ENCODE results near the gene ANKRD35. TPM values are rescaled to one million over a fixed set of nuclear protein-coding genes. Genes with fewer than 3 reads are reported as not detected.

Gene ANKRD35
- polyA plus RNA-seq, 1 of the 3 experiments (the other 2 are of a cell fraction), result 0.08 TPM

GRCh38 chr1:145843031-145843430 lies 42.6 kb downstream of the ANKRD35 start:
- no peaks in the 10 kb centered on the region for H4K20me1 ChIP-seq (ENCODE audit: insufficient read depth)
- H3K9me2 ChIP-seq, result no peaks in the 10 kb centered on the region
- no peak overlapping the region for H3K4me3 ChIP-seq (ENCODE audit: low read depth in 2 of 2, low read length in 1 of 2)
- H3K27ac ChIP-seq (ENCODE audit: low read depth in 2 of 2, low read length in 1 of 2), result no peak overlapping the region
- peaks cover 0 to 13% of the 10 kb centered on the region in 2 experiments; a peak in 2 of 4 replicates for H3K4me1 ChIP-seq (ENCODE audit: control insufficient read depth in 1 of 2, insufficient read depth in 2 of 2, low read depth in 1 of 2, low read length in 1 of 2)
- no peaks in the 10 kb centered on the region for H3K9me3 ChIP-seq
- TF ChIP-seq YY1 (IDR thresholded peaks at IDR 0.05; ENCODE audit: low read depth), result no peak
- TF ChIP-seq FOSL2 (IDR thresholded peaks at IDR 0.05; ENCODE audit: borderline replicate concordance, low read depth), result no peak
- no peak for TF ChIP-seq EZH2phosphoT487 (IDR thresholded peaks at IDR 0.05; ENCODE audit: borderline replicate concordance, low read depth)
- TF ChIP-seq TCF12 (IDR thresholded peaks at IDR 0.05), result no peak
- TF ChIP-seq FOXM1 (IDR thresholded peaks at IDR 0.05; ENCODE audit: low read depth), result no peak
- TF ChIP-seq ZBTB33 (IDR thresholded peaks at IDR 0.05; ENCODE audit: borderline replicate concordance, low read depth), result no peak
- TF ChIP-seq RCOR1 (IDR thresholded peaks at IDR 0.05; ENCODE audit: low read length), result no peak
- no peak for TF ChIP-seq GATA2 (CRISPR knock-in tag; IDR thresholded peaks at IDR 0.05)
- no peak for TF ChIP-seq MEF2A (IDR thresholded peaks at IDR 0.05; ENCODE audit: borderline replicate concordance, low read depth)
- ChIA-PET CTCF (interaction anchor here (5.4 to 5.7 kb wide), 3 partner anchors 15 to 48 kb away, joined by 45 to 162 read pairs (median 121); partner anchors contain the start of genes PIAS3, POLR3C and RNF115), POLR2A (interaction anchor here (5.6 kb wide), 1 partner anchor 15 kb away, joined by 66 read pairs; the partner anchor contains the start of gene PIAS3)
- H3F3A ChIP-seq (replicated peaks; ENCODE audit: insufficient read depth), result peaks cover 27% of the 10 kb centered on the region
- no peaks in the 10 kb centered on the region for H3K27me3 ChIP-seq (ENCODE audit: insufficient read depth)
- no peaks in the 10 kb centered on the region for H3K79me2 ChIP-seq (ENCODE audit: insufficient read depth)
- H3K9ac ChIP-seq, result no peak overlapping the region
- no peak overlapping the region for H3K4me2 ChIP-seq
- WGBS (ENCODE audit: low lambda C conversion rate), result 98% methylated on average over 3 of the region's 3 CpGs
- no peak overlapping the region for H2AFZ ChIP-seq (ENCODE audit: low read depth)
- peaks cover 37 to 49% of the 10 kb centered on the region in 2 experiments for H3K36me3 ChIP-seq (replicated peaks in 1 of 2; ENCODE audit: control insufficient read depth in 1 of 2, insufficient read depth in 2 of 2, low read length in 1 of 2)
- no peak for DNase-seq

GRCh38 chr1:145837656-145838055 lies 48.0 kb downstream of the ANKRD35 start:
- no peaks in the 10 kb centered on the region for H3K4me1 ChIP-seq (ENCODE audit: control insufficient read depth in 1 of 2, insufficient read depth in 2 of 2, low read depth in 1 of 2, low read length in 1 of 2)
- H3K9me2 ChIP-seq, result no peaks in the 10 kb centered on the region
- H3K27ac ChIP-seq (ENCODE audit: low read depth in 2 of 2, low read length in 1 of 2), result no peak overlapping the region
- DNase-seq, result no peak
- H3K4me3 ChIP-seq (ENCODE audit: low read depth in 2 of 2, low read length in 1 of 2), result no peak overlapping the region
- peaks cover 10% of the 10 kb centered on the region for H3F3A ChIP-seq (replicated peaks; ENCODE audit: insufficient read depth)
- H3K79me2 ChIP-seq (ENCODE audit: insufficient read depth), result no peaks in the 10 kb centered on the region; the same call in 1 of the 2 replicates
- no peaks in the 10 kb centered on the region for H3K9me3 ChIP-seq
- ChIA-PET POLR2A (no interaction called here), CTCF (interaction anchor here (1.2 kb wide), 1 partner anchor 10 kb away, joined by 3 read pairs; no protein-coding TSS in a partner anchor)
- H3K27me3 ChIP-seq (ENCODE audit: insufficient read depth), result no peaks in the 10 kb centered on the region
- 100% methylated on average over 1 of the region's 1 CpG for WGBS (ENCODE audit: low lambda C conversion rate)
- no peak overlapping the region for H3K4me2 ChIP-seq
- no peak overlapping the region for H3K9ac ChIP-seq
- no peaks in the 10 kb centered on the region for H4K20me1 ChIP-seq (ENCODE audit: insufficient read depth)
- peaks cover 67 to 79% of the 10 kb centered on the region in 2 experiments for H3K36me3 ChIP-seq (replicated peaks in 1 of 2; ENCODE audit: control insufficient read depth in 1 of 2, insufficient read depth in 2 of 2, low read length in 1 of 2)
- H2AFZ ChIP-seq (ENCODE audit: low read depth), result no peak overlapping the region
- TF ChIP-seq IRF3 (IDR thresholded peaks at IDR 0.05; ENCODE audit: low read depth, low read length) (no peak), MXI1 (IDR thresholded peaks at IDR 0.05; ENCODE audit: low read depth, low read length) (no peak), POLR2AphosphoS5 (IDR thresholded peaks at IDR 0.05; ENCODE audit: low read depth, low read length) (no peak), ZBTB33 (IDR thresholded peaks at IDR 0.05; ENCODE audit: borderline replicate concordance, low read depth) (no peak), USF2 (IDR thresholded peaks at IDR 0.05; ENCODE audit: borderline replicate concordance, low read depth, low read length) (no peak), ELF1 (IDR thresholded peaks at IDR 0.05) (no peak), EP300 (IDR thresholded peaks at IDR 0.05; ENCODE audit: borderline replicate concordance in 1 of 2, low read depth in 1 of 2, low read length in 1 of 2) (no peak), TCF12 (IDR thresholded peaks at IDR 0.05) (no peak), JUND (IDR thresholded peaks at IDR 0.05) (no peak), MAX (IDR thresholded peaks at IDR 0.05; ENCODE audit: low read depth) (no peak), RFX5 (IDR thresholded peaks at IDR 0.05; ENCODE audit: low read length) (no peak), TAF1 (IDR thresholded peaks at IDR 0.05; ENCODE audit: borderline replicate concordance, low read depth, low read length) (no peak)
